GM12801 (cell line): ENCODE measurements around the gene MROH2A.

ENCODE experiments used
- CTCF ChIP-seq: IDR thresholded peaks from one replicate; pipeline ENCODE4 v1.5.1; 2011; ENCODE audit warnings: control low read depth; ENCODE audit not compliant: insufficient read length; ENCODE audit errors: extremely low read depth

The MROH2A gene

DNA sequence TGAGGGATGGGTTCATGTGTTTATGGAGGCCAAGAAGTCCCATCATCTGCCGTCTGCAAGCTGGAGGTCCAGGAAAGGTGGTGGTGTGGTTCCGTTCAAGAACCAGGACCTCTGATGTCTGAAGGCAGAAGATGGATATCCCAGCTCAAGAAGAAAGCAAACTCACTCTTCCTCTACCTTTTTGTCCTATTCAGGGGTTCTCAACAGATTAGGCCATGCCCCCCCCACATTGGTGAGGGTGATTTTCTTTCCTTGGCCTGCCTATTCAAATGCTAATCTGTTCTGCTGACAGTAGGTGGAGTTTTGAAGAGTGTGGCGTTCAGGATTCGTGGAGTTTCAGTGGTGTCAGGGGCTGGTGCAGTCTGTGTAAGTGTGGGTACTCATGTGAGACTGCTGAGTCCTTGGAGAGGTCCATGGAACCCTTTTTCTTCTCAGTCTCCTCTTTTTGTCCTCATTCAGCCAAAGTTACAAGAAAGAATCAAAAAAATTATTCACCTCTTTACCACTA, 84.2 kb downstream of the MROH2A start:
- TF ChIP-seq CTCF: no peak

GRCh38 chr2:233865838-233866237, 87.7 kb downstream of the MROH2A start:
- TF ChIP-seq CTCF: no peak

GRCh38 chr2:233866479-233866878, 88.3 kb downstream of the MROH2A start:
- no peak for TF ChIP-seq CTCF

DNA sequence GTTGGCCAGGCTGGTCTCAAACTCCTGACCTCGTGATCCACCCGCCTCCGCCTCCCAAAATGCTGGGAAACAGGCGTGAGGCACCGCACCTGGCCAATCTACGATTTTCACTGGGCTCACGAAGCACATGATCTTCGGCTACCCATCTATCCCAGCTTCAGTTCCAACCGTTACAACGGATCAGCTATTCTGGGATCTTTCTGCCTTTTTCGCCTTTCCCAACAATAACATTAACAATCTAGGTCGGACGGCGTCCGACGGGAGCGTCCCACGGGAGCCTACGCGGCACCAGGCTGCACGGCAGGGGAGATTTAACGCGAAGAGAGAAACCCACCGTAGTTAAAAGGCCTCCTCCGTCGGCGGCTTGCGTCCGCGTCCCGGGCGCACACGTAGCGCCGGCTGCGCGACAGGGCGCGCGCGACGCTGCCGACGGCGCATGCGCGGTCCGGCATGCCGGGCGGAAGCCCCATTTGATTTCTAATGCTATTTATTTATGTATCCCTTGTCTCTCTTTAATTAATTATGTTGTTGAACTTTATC, 89.9 kb downstream of the MROH2A start, which contains the start of gene MSL3B:
Gene MSL3B, minus strand, starts transcription at position 394 of the 540 bp plus-strand sequence.
- TF ChIP-seq CTCF: no peak

DNA sequence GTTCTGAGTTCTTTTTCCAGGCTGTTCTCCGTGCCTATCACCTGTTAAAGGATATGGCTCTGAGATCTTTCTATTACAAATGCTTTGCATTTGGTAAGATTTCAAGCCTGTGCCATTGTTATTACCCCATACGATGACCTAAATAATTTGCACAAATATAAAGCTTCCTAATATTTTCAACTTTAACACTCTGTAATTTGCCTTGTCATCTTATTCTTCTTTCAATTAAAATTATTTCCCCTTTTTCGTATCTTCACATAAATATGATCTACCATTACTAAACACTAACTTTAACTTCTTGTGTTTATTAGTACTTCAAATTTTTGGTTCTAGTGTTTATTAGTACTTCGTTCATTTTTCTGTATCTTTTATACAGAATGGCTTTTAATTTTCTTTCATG, 93.3 kb downstream of the MROH2A start:
- no peak for TF ChIP-seq CTCF

- TF ChIP-seq CTCF: no peak
These were observed 104.2 kb downstream of the MROH2A start for GRCh38 chr2:233882353-233882752.
